ENCODE measurements around the gene PSME3. TPM values are rescaled to one million over a fixed set of nuclear protein-coding genes. Genes with fewer than 3 reads are reported as not detected.

PSME3 gene
- total RNA-seq, 1 experiment from 2014 or later = 120 TPM

- intact Hi-C loops (cut with micrococcal nuclease; ENCODE audit: unreplicated experiment) = no loop called here
- Histone ChIP-seq H3K27me3 (replicated peaks; ENCODE audit: insufficient read depth, low read depth, low read length, poor library complexity) (no peaks in the 10 kb centered on the region), H3K36me3 (ENCODE audit: insufficient read depth, low read length, poor library complexity, severe bottlenecking) (no peaks in the 10 kb centered on the region), H3K4me1 (ENCODE audit: insufficient read depth, low read length, poor library complexity, severe bottlenecking) (no peaks in the 10 kb centered on the region), H3K9me3 (ENCODE audit: low read depth, low read length, poor library complexity, severe bottlenecking) (no peaks in the 10 kb centered on the region), H3K27ac (ENCODE audit: low read depth, low read length, poor library complexity, severe bottlenecking) (no peak overlapping the region), H3K4me3 (ENCODE audit: low read depth, low read length, poor library complexity, severe bottlenecking) (peak overlapping the region; percentile 64)
- BruUV-seq (replicated peaks) = no TSS peak
- no peak for TF ChIP-seq EZH2 (IDR thresholded peaks at IDR 0.05; ENCODE audit: borderline replicate concordance, low read depth, low read length, poor library complexity, severe bottlenecking)
- TF ChIP-seq, protein P1, sequence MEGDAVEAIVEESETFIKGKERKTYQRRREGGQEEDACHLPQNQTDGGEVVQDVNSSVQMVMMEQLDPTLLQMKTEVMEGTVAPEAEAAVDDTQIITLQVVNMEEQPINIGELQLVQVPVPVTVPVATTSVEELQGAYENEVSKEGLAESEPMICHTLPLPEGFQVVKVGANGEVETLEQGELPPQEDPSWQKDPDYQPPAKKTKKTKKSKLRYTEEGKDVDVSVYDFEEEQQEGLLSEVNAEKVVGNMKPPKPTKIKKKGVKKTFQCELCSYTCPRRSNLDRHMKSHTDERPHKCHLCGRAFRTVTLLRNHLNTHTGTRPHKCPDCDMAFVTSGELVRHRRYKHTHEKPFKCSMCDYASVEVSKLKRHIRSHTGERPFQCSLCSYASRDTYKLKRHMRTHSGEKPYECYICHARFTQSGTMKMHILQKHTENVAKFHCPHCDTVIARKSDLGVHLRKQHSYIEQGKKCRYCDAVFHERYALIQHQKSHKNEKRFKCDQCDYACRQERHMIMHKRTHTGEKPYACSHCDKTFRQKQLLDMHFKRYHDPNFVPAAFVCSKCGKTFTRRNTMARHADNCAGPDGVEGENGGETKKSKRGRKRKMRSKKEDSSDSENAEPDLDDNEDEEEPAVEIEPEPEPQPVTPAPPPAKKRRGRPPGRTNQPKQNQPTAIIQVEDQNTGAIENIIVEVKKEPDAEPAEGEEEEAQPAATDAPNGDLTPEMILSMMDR (conservative IDR thresholded peaks at IDR 0.05; ENCODE audit: low read depth, low read length) = no peak
- CTCF ChIA-PET = no interaction called here
- POLR2A ChIA-PET (ENCODE audit: low non-redundant PET) = no interaction called here
- DNase-seq (ENCODE audit: low spot score) = no peak
These were observed 35.9 kb upstream of the PSME3 start for GRCh38 chr17:42797067-42798007.

DNA sequence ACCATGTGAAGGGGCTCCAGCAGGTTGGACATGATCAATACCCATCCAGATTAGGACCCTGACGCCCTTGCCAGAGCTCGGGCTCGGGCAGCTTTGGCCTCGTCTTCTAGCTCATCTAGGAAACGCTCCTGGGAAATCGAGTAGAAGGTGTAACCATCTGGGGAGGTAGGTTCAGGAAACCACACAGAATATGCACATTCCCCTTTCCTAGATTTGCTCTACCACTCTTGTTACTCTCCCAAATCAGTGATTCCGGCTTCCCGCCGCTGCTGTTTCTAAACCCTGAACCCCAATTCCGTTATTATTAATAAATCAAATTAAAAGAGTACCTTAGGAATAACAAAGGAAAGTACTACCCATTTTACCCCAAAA, 35.2 kb upstream of the PSME3 start:
- intact Hi-C loops (cut with micrococcal nuclease; ENCODE audit: unreplicated experiment) = no loop called here
- BruUV-seq (replicated peaks) = no TSS peak
- POLR2A ChIA-PET (ENCODE audit: low non-redundant PET) = no interaction called here

GRCh38 chr17:42798383-42799380, 34.5 kb upstream of the PSME3 start, which contains the start of the genes CNTD1 and COA3:
TSS of gene CNTD1 (plus strand) at chr17:42798861. CDS start at chr17:42799068, 207 bp downstream.
TSS of gene COA3 (minus strand) at chr17:42798704. CDS start at chr17:42798681, 23 bp downstream.
- ChIA-PET POLR2A (ENCODE audit: low non-redundant PET) (no interaction called here), CTCF (interaction anchor here (0.5 to 0.6 kb wide), 2 partner anchors 78 to 1364 kb away, joined by 3 to 4 read pairs; no protein-coding TSS in a partner anchor)
- peak; percentile 88 for DNase-seq (ENCODE audit: low spot score)
- BruUV-seq (replicated peaks) = no TSS peak
- H3K36me3 ChIP-seq (ENCODE audit: insufficient read depth, low read length, poor library complexity, severe bottlenecking) = no peaks in the 10 kb centered on the region
- H3K27ac ChIP-seq (ENCODE audit: low read depth, low read length, poor library complexity, severe bottlenecking) = peak within 1 kb of the TSS; percentile 59
- no peaks in the 10 kb centered on the region for H3K4me1 ChIP-seq (ENCODE audit: insufficient read depth, low read length, poor library complexity, severe bottlenecking)
- TF ChIP-seq, protein P1 (conservative IDR thresholded peaks at IDR 0.05; ENCODE audit: low read depth, low read length) = no peak
- TF ChIP-seq EZH2 (IDR thresholded peaks at IDR 0.05; ENCODE audit: borderline replicate concordance, low read depth, low read length, poor library complexity, severe bottlenecking) = no peak
- H3K9me3 ChIP-seq (ENCODE audit: low read depth, low read length, poor library complexity, severe bottlenecking) = no peaks in the 10 kb centered on the region
- H3K4me3 ChIP-seq (ENCODE audit: low read depth, low read length, poor library complexity, severe bottlenecking) = peak within 1 kb of the TSS; percentile 64
- no peaks in the 10 kb centered on the region for H3K27me3 ChIP-seq (replicated peaks; ENCODE audit: insufficient read depth, low read depth, low read length, poor library complexity)
- intact Hi-C loops (cut with micrococcal nuclease; ENCODE audit: unreplicated experiment) = no loop called here

More for the DNA sequence above, 35.2 kb upstream of the PSME3 start:
- CTCF ChIA-PET = no interaction called here
- H3K27ac ChIP-seq (ENCODE audit: low read depth, low read length, poor library complexity, severe bottlenecking) = peak overlapping the region; percentile 59
- H3K9me3 ChIP-seq (ENCODE audit: low read depth, low read length, poor library complexity, severe bottlenecking) = no peaks in the 10 kb centered on the region
- no peaks in the 10 kb centered on the region for H3K27me3 ChIP-seq (replicated peaks; ENCODE audit: insufficient read depth, low read depth, low read length, poor library complexity)
- DNase-seq (ENCODE audit: low spot score) = no peak
- H3K4me1 ChIP-seq (ENCODE audit: insufficient read depth, low read length, poor library complexity, severe bottlenecking) = no peaks in the 10 kb centered on the region
- no peak for TF ChIP-seq EZH2 (IDR thresholded peaks at IDR 0.05; ENCODE audit: borderline replicate concordance, low read depth, low read length, poor library complexity, severe bottlenecking)
- TF ChIP-seq, protein P1 (conservative IDR thresholded peaks at IDR 0.05; ENCODE audit: low read depth, low read length) = no peak
- H3K36me3 ChIP-seq (ENCODE audit: insufficient read depth, low read length, poor library complexity, severe bottlenecking) = no peaks in the 10 kb centered on the region
- H3K4me3 ChIP-seq (ENCODE audit: low read depth, low read length, poor library complexity, severe bottlenecking) = peak overlapping the region; percentile 64

All from A673 (cell line).